ENCODE data around the gene AFG3L2. TPM values are rescaled to one million over a fixed set of nuclear protein-coding genes. Genes with fewer than 3 reads are reported as not detected.

The AFG3L2 gene
- total RNA-seq, 2 experiments from 2014 or later, result 60.6 to 64.0 TPM

DNA sequence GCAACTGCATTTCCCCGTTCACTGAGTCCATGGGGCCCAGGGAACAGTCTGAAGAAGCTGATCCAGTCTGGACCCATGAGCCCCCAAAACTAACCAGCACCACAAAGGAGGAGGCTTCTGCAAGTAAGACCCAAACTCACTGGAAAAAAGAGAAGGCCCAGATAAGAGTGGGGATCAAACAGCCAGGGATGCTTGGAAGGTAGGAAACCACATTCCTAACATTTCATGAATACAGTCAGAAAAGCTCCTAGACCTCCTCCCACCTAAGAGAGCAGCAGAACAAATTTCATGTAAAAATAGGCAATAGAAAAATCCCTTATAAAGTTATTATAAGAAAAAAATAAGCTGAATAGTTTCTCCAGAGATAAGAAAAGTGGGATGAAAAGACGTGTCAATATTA, 38.6 kb downstream of the AFG3L2 start:
- POLR2A ChIA-PET, result no interaction called here
- DNase-seq, result no peak
- H3K36me3 Mint-ChIP-seq (ENCODE audit: low read depth), result peaks cover 50% of the 10 kb centered on the region

GRCh38 chr18:12336887-12337286, 40.1 kb downstream of the AFG3L2 start:
- CTCF ChIA-PET, result no interaction called here

More for the DNA sequence above, 38.6 kb downstream of the AFG3L2 start:
- no peak overlapping the region for H3K4me3 Mint-ChIP-seq
- no peak for ATAC-seq
- H3K27me3 Mint-ChIP-seq, result no peaks in the 10 kb centered on the region
- no peaks in the 10 kb centered on the region for H3K9me3 Mint-ChIP-seq
- CTCF ChIA-PET, result interaction anchor here (2.4 kb wide), 1 partner anchor 10 kb away, joined by 12 read pairs; no protein-coding TSS in a partner anchor
- intact Hi-C loops (cut with micrococcal nuclease), result no loop called here
- TF ChIP-seq, protein P1, sequence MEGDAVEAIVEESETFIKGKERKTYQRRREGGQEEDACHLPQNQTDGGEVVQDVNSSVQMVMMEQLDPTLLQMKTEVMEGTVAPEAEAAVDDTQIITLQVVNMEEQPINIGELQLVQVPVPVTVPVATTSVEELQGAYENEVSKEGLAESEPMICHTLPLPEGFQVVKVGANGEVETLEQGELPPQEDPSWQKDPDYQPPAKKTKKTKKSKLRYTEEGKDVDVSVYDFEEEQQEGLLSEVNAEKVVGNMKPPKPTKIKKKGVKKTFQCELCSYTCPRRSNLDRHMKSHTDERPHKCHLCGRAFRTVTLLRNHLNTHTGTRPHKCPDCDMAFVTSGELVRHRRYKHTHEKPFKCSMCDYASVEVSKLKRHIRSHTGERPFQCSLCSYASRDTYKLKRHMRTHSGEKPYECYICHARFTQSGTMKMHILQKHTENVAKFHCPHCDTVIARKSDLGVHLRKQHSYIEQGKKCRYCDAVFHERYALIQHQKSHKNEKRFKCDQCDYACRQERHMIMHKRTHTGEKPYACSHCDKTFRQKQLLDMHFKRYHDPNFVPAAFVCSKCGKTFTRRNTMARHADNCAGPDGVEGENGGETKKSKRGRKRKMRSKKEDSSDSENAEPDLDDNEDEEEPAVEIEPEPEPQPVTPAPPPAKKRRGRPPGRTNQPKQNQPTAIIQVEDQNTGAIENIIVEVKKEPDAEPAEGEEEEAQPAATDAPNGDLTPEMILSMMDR (IDR thresholded peaks at IDR 0.05), result no peak
- H3K4me1 Mint-ChIP-seq (ENCODE audit: low read depth), result no peaks in the 10 kb centered on the region
- no peak overlapping the region for H3K27ac Mint-ChIP-seq

GRCh38 chr18:12336171-12336613, 40.8 kb downstream of the AFG3L2 start:
- ChIA-PET POLR2A (interaction anchor here (0.8 kb wide), 1 partner anchor 18 kb away, joined by 3 read pairs; no protein-coding TSS in a partner anchor), CTCF (interaction anchor here (1.1 to 1.4 kb wide), 2 partner anchors 9 to 64 kb away, joined by 4 to 6 read pairs; no protein-coding TSS in a partner anchor)
- TF ChIP-seq, protein P1 (IDR thresholded peaks at IDR 0.05), result no peak
- H3K4me3 Mint-ChIP-seq, result no peak overlapping the region
- H3K27me3 Mint-ChIP-seq, result no peaks in the 10 kb centered on the region
- no peak overlapping the region for H3K27ac Mint-ChIP-seq
- no peaks in the 10 kb centered on the region for H3K4me1 Mint-ChIP-seq (ENCODE audit: low read depth)
- no peaks in the 10 kb centered on the region for H3K9me3 Mint-ChIP-seq
- ATAC-seq, result no peak
- no peak for DNase-seq
- intact Hi-C loops (cut with micrococcal nuclease), result no loop called here
- peaks cover 37% of the 10 kb centered on the region for H3K36me3 Mint-ChIP-seq (ENCODE audit: low read depth)

More at GRCh38 chr18:12336887-12337286, 40.1 kb downstream of the AFG3L2 start:
- Mint-ChIP-seq H3K4me1 (ENCODE audit: low read depth) (no peaks in the 10 kb centered on the region), H3K36me3 (ENCODE audit: low read depth) (peaks cover 39% of the 10 kb centered on the region), H3K27me3 (no peaks in the 10 kb centered on the region), H3K27ac (no peak overlapping the region), H3K4me3 (no peak overlapping the region), H3K9me3 (no peaks in the 10 kb centered on the region)
- ATAC-seq, result no peak
- no peak for DNase-seq
- POLR2A ChIA-PET, result no interaction called here
- intact Hi-C loops (cut with micrococcal nuclease), result no loop called here
- TF ChIP-seq, protein P1 (IDR thresholded peaks at IDR 0.05), result no peak

- Mint-ChIP-seq H3K9me3 (no peaks in the 10 kb centered on the region), H3K27ac (no peak overlapping the region), H3K27me3 (no peaks in the 10 kb centered on the region), H3K36me3 (ENCODE audit: low read depth) (peaks cover 37% of the 10 kb centered on the region), H3K4me1 (ENCODE audit: low read depth) (no peaks in the 10 kb centered on the region), H3K4me3 (no peak overlapping the region)
- ATAC-seq (no peak), DNase-seq (no peak)
- TF ChIP-seq, protein P1 (IDR thresholded peaks at IDR 0.05), result no peak
- ChIA-PET POLR2A (interaction anchor here (0.8 to 1.2 kb wide), 2 partner anchors 18 to 23 kb away, joined by 3 read pairs; no protein-coding TSS in a partner anchor), CTCF (interaction anchor here (1.1 to 1.4 kb wide), 2 partner anchors 8 to 64 kb away, joined by 4 to 6 read pairs; no protein-coding TSS in a partner anchor)
- intact Hi-C loops (cut with micrococcal nuclease), result no loop called here
These were observed 41.5 kb downstream of the AFG3L2 start for GRCh38 chr18:12335503-12335902.

DNA sequence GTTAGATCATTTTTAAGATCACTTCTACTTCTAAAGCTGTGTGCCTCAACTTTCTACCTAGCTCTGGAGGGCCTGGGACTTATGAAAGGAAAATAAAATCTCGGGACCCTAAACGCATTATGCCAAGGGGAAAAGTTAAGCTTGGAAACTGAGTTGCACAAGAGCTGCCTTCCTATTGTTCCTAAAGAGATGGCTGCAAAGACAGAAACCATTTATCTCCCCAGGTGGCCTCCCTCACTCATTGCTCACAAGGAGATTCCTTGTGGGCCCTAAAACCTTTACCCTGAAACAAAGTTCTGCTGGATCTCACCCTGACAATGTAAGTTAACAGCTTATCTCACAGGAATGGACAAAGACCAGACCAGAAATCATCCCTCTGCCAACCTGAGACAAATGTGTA, 42.2 kb downstream of the AFG3L2 start:
- H3K27ac Mint-ChIP-seq, result no peak overlapping the region
- no peaks in the 10 kb centered on the region for H3K27me3 Mint-ChIP-seq
- peaks cover 35% of the 10 kb centered on the region for H3K36me3 Mint-ChIP-seq (ENCODE audit: low read depth)
- no peaks in the 10 kb centered on the region for H3K9me3 Mint-ChIP-seq
- no peak overlapping the region for H3K4me3 Mint-ChIP-seq
- DNase-seq, result no peak
- TF ChIP-seq, protein P1 (IDR thresholded peaks at IDR 0.05), result no peak
- no peak for ATAC-seq
- intact Hi-C loops (cut with micrococcal nuclease), result no loop called here
- CTCF ChIA-PET, result no interaction called here
- POLR2A ChIA-PET, result interaction anchor here (1.2 to 1.6 kb wide), 2 partner anchors 23 to 41 kb away, joined by 3 to 7 read pairs; no protein-coding TSS in a partner anchor
- no peaks in the 10 kb centered on the region for H3K4me1 Mint-ChIP-seq (ENCODE audit: low read depth)
